GM21528 (cell line): ENCODE results near the gene IER2.
"Not testable (repeated sequence)": the region's sequence is repeated elsewhere in the genome, so short reads cannot be mapped to it uniquely, and the experiment has no call there.

Source experiments
- ATAC-seq: cut with Tn5 transposase; IDR thresholded peaks from one replicate; pipeline ENCODE4 v1.9.1; 2021; ENCODE audit warnings: mild to moderate bottlenecking, moderate library complexity; ENCODE audit not compliant: unreplicated experiment, low FRiP score

Gene IER2

GRCh38 chr19:13189600-13189999 is 39.4 kb downstream of the IER2 start:
- no peak for ATAC-seq

- ATAC-seq: no peak
These were observed 40.8 kb downstream of the IER2 start for GRCh38 chr19:13190781-13191540.

- ATAC-seq: no peak
These were observed 45.5 kb downstream of the IER2 start for GRCh38 chr19:13195678-13196077.

- no peak for ATAC-seq
These were observed 48.4 kb downstream of the IER2 start for GRCh38 chr19:13198634-13199033.

GRCh38 chr19:13202112-13202511 is 51.9 kb downstream of the IER2 start:
- not testable (repeated sequence) for ATAC-seq
